ENCODE measurements around the gene SKAP2.

The SKAP2 gene

GRCh38 chr7:26668821-26669220, 195.6 kb downstream of the SKAP2 start:
- no peaks in the 10 kb centered on the region for H3K27me3 ChIP-seq (ENCODE audit: insufficient read depth, insufficient read length)
- no peak overlapping the region for H3K9ac ChIP-seq (ENCODE audit: insufficient read length, low read depth)
- no peak for DNase-seq (ENCODE audit: low read depth, low spot score)
- TF ChIP-seq ZNF274 (IDR thresholded peaks at IDR 0.05; ENCODE audit: low read depth, low read length) (no peak), SUZ12 (IDR thresholded peaks at IDR 0.05; ENCODE audit: extremely low read depth, insufficient read depth, insufficient read length) (no peak), YY1 (IDR thresholded peaks at IDR 0.05; ENCODE audit: insufficient read depth, insufficient read length) (no peak)
- no peaks in the 10 kb centered on the region for H3K36me3 ChIP-seq (ENCODE audit: insufficient read depth, insufficient read length, low read length)
- H3K4me3 ChIP-seq (ENCODE audit: insufficient read length, low read depth) = no peak overlapping the region
- H3K9me3 ChIP-seq (ENCODE audit: insufficient read depth, low read length) = no peaks in the 10 kb centered on the region
- no peaks in the 10 kb centered on the region for H3K4me1 ChIP-seq (ENCODE audit: insufficient read depth, insufficient read length)

- Histone ChIP-seq H3K9me3 (ENCODE audit: insufficient read depth, low read length) (no peaks in the 10 kb centered on the region), H3K4me1 (ENCODE audit: insufficient read depth, insufficient read length) (no peaks in the 10 kb centered on the region), H3K36me3 (ENCODE audit: insufficient read depth, insufficient read length, low read length) (no peaks in the 10 kb centered on the region), H3K9ac (ENCODE audit: insufficient read length, low read depth) (no peak overlapping the region), H3K27me3 (ENCODE audit: insufficient read depth, insufficient read length) (no peaks in the 10 kb centered on the region), H3K4me3 (ENCODE audit: insufficient read length, low read depth) (no peak overlapping the region)
- peak; percentile 98 for DNase-seq (ENCODE audit: low read depth, low spot score)
- no peak for TF ChIP-seq YY1 (IDR thresholded peaks at IDR 0.05; ENCODE audit: insufficient read depth, insufficient read length)
- no peak for TF ChIP-seq ZNF274 (IDR thresholded peaks at IDR 0.05; ENCODE audit: low read depth, low read length)
- TF ChIP-seq SUZ12 (IDR thresholded peaks at IDR 0.05; ENCODE audit: extremely low read depth, insufficient read depth, insufficient read length) = no peak
These were observed 196.8 kb downstream of the SKAP2 start for GRCh38 chr7:26667514-26668133.

GRCh38 chr7:26664735-26665416, 199.5 kb downstream of the SKAP2 start:
- H3K4me3 ChIP-seq (ENCODE audit: insufficient read length, low read depth) = no peak overlapping the region
- H3K9me3 ChIP-seq (ENCODE audit: insufficient read depth, low read length) = no peaks in the 10 kb centered on the region
- H3K9ac ChIP-seq (ENCODE audit: insufficient read length, low read depth) = no peak overlapping the region
- H3K4me1 ChIP-seq (ENCODE audit: insufficient read depth, insufficient read length) = no peaks in the 10 kb centered on the region
- H3K36me3 ChIP-seq (ENCODE audit: insufficient read depth, insufficient read length, low read length) = no peaks in the 10 kb centered on the region
- no peak for DNase-seq (ENCODE audit: low read depth, low spot score)
- TF ChIP-seq YY1 (IDR thresholded peaks at IDR 0.05; ENCODE audit: insufficient read depth, insufficient read length) = no peak
- no peaks in the 10 kb centered on the region for H3K27me3 ChIP-seq (ENCODE audit: insufficient read depth, insufficient read length)

GRCh38 chr7:26664274-26664673, 200.1 kb downstream of the SKAP2 start:
- Histone ChIP-seq H3K27me3 (ENCODE audit: insufficient read depth, insufficient read length) (no peaks in the 10 kb centered on the region), H3K4me3 (ENCODE audit: insufficient read length, low read depth) (no peak overlapping the region), H3K9ac (ENCODE audit: insufficient read length, low read depth) (no peak overlapping the region), H3K36me3 (ENCODE audit: insufficient read depth, insufficient read length, low read length) (no peaks in the 10 kb centered on the region), H3K4me1 (ENCODE audit: insufficient read depth, insufficient read length) (no peaks in the 10 kb centered on the region), H3K9me3 (ENCODE audit: insufficient read depth, low read length) (no peaks in the 10 kb centered on the region)
- no peak for DNase-seq (ENCODE audit: low read depth, low spot score)
- no peak for TF ChIP-seq YY1 (IDR thresholded peaks at IDR 0.05; ENCODE audit: insufficient read depth, insufficient read length)
- TF ChIP-seq SUZ12 (IDR thresholded peaks at IDR 0.05; ENCODE audit: extremely low read depth, insufficient read depth, insufficient read length) = no peak
- TF ChIP-seq ZNF274 (IDR thresholded peaks at IDR 0.05; ENCODE audit: low read depth, low read length) = no peak

GRCh38 chr7:26663874-26664273, 200.5 kb downstream of the SKAP2 start:
- Histone ChIP-seq H3K36me3 (ENCODE audit: insufficient read depth, insufficient read length, low read length) (no peaks in the 10 kb centered on the region), H3K9me3 (ENCODE audit: insufficient read depth, low read length) (no peaks in the 10 kb centered on the region), H3K4me3 (ENCODE audit: insufficient read length, low read depth) (no peak overlapping the region), H3K27me3 (ENCODE audit: insufficient read depth, insufficient read length) (no peaks in the 10 kb centered on the region), H3K4me1 (ENCODE audit: insufficient read depth, insufficient read length) (no peaks in the 10 kb centered on the region), H3K9ac (ENCODE audit: insufficient read length, low read depth) (no peak overlapping the region)
- no peak for DNase-seq (ENCODE audit: low read depth, low spot score)
- TF ChIP-seq ZNF274 (IDR thresholded peaks at IDR 0.05; ENCODE audit: low read depth, low read length) (no peak), SUZ12 (IDR thresholded peaks at IDR 0.05; ENCODE audit: extremely low read depth, insufficient read depth, insufficient read length) (no peak), YY1 (IDR thresholded peaks at IDR 0.05; ENCODE audit: insufficient read depth, insufficient read length) (no peak)

- Histone ChIP-seq H3K9me3 (ENCODE audit: insufficient read depth, low read length) (no peaks in the 10 kb centered on the region), H3K36me3 (ENCODE audit: insufficient read depth, insufficient read length, low read length) (no peaks in the 10 kb centered on the region), H3K4me1 (ENCODE audit: insufficient read depth, insufficient read length) (no peaks in the 10 kb centered on the region), H3K9ac (ENCODE audit: insufficient read length, low read depth) (no peak overlapping the region), H3K27me3 (ENCODE audit: insufficient read depth, insufficient read length) (no peaks in the 10 kb centered on the region), H3K4me3 (ENCODE audit: insufficient read length, low read depth) (no peak overlapping the region)
- TF ChIP-seq YY1 (IDR thresholded peaks at IDR 0.05; ENCODE audit: insufficient read depth, insufficient read length) (no peak), ZNF274 (IDR thresholded peaks at IDR 0.05; ENCODE audit: low read depth, low read length) (no peak), SUZ12 (IDR thresholded peaks at IDR 0.05; ENCODE audit: extremely low read depth, insufficient read depth, insufficient read length) (no peak)
- DNase-seq (ENCODE audit: low read depth, low spot score) = no peak
These were observed 201.7 kb downstream of the SKAP2 start for GRCh38 chr7:26662646-26663045.

- Histone ChIP-seq H3K9me3 (ENCODE audit: insufficient read depth, low read length) (no peaks in the 10 kb centered on the region), H3K4me3 (ENCODE audit: insufficient read length, low read depth) (no peak overlapping the region), H3K9ac (ENCODE audit: insufficient read length, low read depth) (no peak overlapping the region), H3K27me3 (ENCODE audit: insufficient read depth, insufficient read length) (no peaks in the 10 kb centered on the region), H3K36me3 (ENCODE audit: insufficient read depth, insufficient read length, low read length) (no peaks in the 10 kb centered on the region), H3K4me1 (ENCODE audit: insufficient read depth, insufficient read length) (no peaks in the 10 kb centered on the region)
- no peak for TF ChIP-seq ZNF274 (IDR thresholded peaks at IDR 0.05; ENCODE audit: low read depth, low read length)
- TF ChIP-seq YY1 (IDR thresholded peaks at IDR 0.05; ENCODE audit: insufficient read depth, insufficient read length) = no peak
- no peak for TF ChIP-seq SUZ12 (IDR thresholded peaks at IDR 0.05; ENCODE audit: extremely low read depth, insufficient read depth, insufficient read length)
- no peak for DNase-seq (ENCODE audit: low read depth, low spot score)
These were observed 205.3 kb downstream of the SKAP2 start for GRCh38 chr7:26659121-26659520.

Data from NT2/D1 (cell line).